GM19452 (cell line): ENCODE measurements around the gene IL1RL2.

Experiments used
- ATAC-seq: cut with Tn5 transposase; IDR thresholded peaks from one replicate; pipeline ENCODE4 v1.9.1; 2021; ENCODE audit not compliant: unreplicated experiment

Gene IL1RL2

DNA sequence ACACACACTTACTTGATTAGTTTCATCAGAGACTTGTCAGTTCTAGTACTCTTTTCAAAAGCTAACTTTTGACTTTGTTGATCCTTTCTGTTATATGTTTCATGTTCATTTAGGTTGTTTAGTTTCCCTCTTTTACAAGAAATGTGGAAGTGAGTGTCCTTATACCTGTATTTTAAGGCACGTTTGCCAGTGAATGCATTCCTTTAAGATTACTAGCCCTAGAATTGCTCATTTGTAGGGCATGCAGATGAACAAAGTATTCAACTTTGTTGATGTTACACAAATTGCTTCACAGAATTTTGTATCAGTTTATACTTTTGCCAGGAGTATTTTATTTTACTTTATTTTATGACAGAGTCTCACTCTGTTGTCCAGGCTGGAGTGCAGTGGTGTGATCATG is 6.3 kb downstream of the IL1RL2 start:
- ATAC-seq, result no peak

GRCh38 chr2:102194609-102195268 is 7.9 kb downstream of the IL1RL2 start:
- no peak for ATAC-seq

GRCh38 chr2:102197389-102198137 is 10.7 kb downstream of the IL1RL2 start:
- ATAC-seq, result no peak

- no peak for ATAC-seq
These were observed 13.7 kb downstream of the IL1RL2 start for GRCh38 chr2:102200539-102200938.

GRCh38 chr2:102204638-102205037 is 17.8 kb downstream of the IL1RL2 start:
- no peak for ATAC-seq

DNA sequence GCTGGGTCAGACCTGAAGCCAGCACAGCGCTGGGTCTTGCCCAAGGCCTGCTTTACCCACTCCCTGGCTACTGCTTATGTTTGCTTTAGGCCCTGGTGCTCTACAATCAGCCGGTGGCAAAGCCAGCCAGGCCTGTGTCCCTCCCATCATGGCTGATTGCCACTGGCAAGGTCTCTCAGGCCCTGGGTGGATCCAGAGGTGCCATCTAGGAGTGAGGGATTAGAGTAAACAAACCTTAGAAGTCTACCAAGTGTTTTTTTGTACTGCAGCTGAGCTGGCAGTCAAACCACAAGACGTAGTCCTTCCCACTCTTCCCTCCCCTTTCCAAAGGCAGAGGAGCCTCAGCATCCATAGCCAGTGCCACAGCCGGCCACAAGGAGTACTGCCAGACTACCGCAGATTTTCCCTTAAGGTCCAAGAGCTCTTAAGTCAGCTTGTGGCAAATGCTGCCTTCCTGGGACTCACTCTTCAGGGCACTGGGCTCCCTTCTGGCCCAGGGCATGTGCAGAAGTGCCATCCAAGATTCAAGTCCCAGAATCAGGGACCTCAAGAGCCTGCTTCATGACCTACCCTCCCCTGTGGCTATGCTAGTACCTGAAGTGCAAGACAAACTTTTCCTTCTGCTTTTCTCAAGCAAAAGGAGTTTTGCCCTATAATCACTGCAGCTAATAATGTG is 20.0 kb downstream of the IL1RL2 start:
- no peak for ATAC-seq

GRCh38 chr2:102208774-102209173 is 22.0 kb downstream of the IL1RL2 start:
- no peak for ATAC-seq

DNA sequence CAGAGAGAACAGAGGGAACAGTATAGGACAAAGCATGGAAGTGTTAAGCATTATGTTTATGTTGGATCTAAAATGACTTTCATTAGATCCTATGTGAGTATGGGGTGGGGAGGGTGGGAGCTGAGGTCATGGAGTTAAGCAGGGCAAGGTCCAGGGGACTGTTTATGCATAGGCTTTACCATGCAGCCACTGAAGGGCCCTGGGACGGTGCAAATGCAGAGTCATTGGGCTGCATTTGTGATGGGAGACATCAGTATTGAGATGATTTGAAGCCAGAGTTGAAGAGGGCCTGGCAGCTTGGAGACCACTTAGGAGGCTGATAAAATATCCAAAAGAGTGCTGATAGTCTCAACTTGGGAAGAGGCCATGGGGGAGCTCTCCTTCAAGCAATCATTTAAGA is 22.7 kb downstream of the IL1RL2 start:
- no peak for ATAC-seq

DNA sequence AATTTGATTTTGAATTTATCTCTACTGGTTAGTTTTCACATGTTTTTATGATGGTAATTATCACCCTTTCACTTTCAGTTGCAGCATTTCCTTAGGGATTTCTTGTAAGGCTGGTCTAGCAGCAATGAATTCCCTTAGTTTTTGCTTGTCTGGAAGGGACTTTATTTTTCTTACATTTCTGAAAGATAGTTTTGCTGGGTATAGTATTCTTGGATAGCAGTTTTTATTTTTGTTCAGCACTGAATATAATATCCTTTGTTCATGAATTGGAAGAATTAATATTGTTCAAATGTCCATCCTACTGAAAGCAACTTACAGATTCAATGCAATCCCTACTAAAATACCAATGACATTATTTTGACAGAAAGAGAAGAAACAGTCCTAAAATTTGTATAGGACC is 30.2 kb downstream of the IL1RL2 start:
- ATAC-seq, result no peak

DNA sequence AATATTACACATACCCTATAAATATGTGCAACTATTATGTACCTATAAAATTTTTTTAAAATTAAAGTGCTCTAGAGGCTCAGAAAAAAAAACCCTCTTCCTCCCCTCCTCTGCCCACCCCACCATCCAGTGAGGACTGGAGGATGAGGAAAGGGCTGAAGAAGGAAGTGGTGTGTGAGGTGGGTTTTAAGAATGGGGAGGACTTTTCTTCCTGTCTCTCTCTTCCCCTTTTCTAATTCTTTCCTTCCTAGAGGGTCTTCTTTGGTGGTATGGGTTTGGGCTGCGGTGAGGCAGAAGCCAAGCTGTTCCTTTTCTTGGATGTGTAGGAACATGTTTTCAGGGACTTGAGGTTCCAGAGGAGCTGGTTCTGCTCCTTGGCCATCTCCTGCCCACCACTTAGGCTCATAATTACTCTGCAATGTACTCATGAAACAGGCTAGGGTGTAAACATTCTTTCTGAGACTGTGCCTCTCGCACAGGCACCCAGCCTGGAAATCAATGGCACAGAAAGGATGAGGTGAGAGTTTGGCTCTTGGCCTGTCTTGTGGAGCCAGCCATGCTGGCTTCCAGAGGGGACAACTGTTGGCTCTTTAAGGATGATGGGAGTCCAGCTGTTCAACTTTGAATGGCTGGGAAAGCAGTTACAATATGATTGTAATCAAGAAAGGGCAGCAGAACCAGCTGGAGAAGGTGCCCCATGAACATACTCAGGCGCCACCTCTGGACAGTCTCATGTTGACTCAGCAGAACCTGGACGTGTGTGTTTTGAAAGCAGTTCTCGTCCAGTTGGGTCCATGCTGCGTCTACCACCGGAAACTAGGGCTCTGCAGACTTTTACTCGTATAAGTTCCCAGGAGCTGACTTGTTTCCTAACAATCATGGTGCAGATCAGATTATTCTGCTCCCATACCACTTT is 38.3 kb downstream of the IL1RL2 start:
- no peak for ATAC-seq

GRCh38 chr2:102226171-102226570 is 39.3 kb downstream of the IL1RL2 start:
- no peak for ATAC-seq

DNA sequence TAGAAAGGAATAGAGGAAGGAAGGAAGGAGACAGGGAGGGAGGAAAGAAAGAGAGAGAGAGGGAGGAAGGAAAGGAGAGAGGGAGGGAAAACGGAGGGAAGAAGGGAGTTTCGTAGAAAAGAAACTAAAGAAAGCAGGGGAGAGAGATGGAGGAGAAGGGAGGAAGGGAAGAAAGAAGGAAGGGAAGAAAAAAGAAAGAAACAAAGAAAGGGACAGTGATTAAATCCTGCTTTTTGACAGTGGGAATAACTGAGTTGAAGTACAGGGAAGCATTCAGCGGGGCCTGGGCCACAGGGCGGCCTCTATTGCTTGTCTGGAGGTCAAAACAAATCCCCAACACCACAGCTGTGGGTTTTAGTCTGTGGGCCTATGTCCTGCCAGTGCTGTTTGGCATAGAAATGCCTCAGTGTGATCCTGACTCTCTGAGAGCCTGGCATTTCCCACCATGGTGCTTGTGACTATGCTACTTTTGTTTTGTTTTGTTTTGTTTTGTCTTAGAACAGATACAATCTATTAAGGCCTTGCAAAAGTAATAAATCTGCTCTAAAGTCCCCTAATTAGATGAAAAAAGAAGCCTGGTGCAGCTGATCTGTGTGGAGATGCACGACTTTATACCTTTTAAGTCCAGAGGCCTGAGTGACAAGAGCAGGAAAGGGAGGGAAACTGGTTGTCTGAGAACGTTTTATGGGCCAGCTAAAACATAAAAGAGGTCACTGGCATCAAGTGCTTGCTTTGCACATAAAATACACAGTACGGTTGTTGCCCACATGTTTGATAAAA is 40.0 kb downstream of the IL1RL2 start:
- no peak for ATAC-seq

- ATAC-seq, result no peak
These were observed 42.4 kb downstream of the IL1RL2 start for GRCh38 chr2:102229141-102229769.

DNA sequence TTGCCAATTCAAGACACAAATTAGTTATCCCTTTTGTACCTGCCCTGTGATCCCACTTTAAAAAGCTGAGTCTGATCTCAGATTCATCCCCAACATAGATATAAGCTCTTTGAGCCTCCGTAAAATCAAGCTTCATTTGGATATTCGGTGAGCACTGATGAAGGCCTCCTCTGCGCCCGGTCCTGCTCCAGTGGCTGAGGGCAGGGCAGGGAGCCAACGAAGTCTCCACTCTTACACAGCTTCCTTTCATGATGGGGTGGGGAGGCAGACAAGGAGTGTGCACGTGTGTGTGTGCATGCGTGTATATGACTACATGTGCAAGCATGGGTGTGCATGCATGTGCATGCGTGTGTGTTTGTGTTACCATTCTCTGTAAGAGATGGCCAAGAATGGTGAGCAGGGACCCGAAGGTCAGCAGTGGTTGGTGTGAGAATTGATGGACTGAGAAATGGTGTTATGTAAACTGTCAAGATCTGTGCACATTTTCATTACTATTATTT is 43.6 kb downstream of the IL1RL2 start:
- ATAC-seq, result no peak

DNA sequence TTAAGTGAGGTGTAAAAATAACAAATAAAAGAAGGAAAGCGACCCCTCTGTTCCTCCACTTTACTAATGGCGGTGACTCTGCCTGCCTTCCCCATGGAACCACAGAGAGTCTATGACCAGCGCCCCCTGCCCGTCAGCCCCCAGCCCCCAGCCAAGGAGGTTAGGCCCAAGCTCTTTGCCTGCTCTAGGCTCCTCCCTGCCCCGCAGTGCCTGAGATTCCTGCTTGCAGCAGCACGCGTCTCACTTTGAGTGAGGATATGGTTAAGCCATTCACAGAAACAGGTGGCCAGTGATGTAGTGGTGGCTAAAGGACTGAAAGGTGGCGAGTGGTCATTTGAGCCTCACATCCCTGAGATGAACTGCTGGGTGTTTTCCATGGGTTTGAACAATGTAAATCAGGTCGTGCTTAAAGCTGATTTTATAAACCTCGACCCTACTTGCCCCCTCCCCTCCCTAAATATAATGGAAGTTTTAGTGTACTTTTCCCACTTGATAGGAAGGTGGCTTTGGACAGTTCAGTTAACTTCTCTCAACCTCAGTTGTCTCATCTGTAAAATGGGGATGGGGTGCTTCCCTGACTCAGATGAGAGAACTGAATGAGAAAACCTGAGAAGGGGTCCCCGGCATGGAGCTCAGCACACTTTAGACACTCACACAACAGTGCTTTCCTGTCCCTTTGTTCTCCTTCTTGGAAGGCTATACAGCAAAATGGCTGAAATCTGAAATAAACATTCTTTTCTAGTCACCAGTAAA is 46.5 kb downstream of the IL1RL2 start:
- ATAC-seq, result no peak

- ATAC-seq, result no peak
These were observed 48.2 kb downstream of the IL1RL2 start for GRCh38 chr2:102235042-102235473.

DNA sequence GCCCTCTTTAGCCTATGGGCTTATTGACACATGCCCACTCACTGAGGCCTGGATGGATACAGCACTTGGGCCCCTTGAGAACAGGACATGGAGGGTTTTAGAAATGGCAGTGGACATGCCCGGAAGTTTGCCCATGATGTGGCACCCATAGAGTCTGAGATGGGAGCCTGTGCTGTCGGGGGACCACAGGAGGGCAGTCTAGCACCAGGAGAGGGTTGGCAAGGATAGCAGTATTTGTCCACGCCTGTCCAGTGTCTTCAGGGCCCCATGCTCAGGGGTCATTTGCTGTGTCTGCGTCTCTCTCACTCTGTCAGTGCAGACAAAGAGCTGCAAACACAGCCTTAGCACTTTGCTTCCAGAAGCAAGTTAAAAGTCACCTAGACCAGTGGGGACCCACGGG is 48.7 kb downstream of the IL1RL2 start:
- ATAC-seq, result no peak

DNA sequence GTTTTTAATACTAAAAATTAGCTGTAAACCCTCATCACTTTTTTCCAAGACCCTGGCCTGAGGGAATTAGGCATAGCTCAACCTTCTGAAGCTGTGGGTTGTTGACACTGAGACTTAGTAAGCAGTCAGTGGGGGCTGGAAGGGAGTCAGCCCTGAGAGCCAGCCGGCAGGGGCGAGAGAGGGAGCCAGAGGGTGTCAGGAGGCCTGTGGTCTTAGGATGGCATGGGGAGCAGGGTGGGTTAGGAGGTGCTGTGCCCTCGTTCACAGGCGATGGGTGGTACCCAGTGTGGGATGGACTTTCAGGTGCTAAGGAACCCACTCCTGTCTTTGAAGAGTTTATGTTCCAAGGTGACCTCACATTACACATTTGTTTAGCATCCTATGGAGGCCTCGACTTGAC is 49.3 kb downstream of the IL1RL2 start:
- ATAC-seq, result no peak

- ATAC-seq, result no peak
These were observed 50.4 kb downstream of the IL1RL2 start for GRCh38 chr2:102237176-102237575.
